Measurements from ENCODE around the gene SLC35G6. TPM values are rescaled to one million over a fixed set of nuclear protein-coding genes. Genes with fewer than 3 reads are reported as not detected.
"Not testable (repeated sequence)": the region's sequence is repeated elsewhere in the genome, so short reads cannot be mapped to it uniquely, and the experiment has no call there.

SLC35G6 gene
- polyA plus RNA-seq (ENCODE audit: insufficient read length) = 0.15 TPM

GRCh38 chr17:7481275-7481674 is at the start of gene SLC35G6:
Gene SLC35G6 (plus strand): TSS chr17:7481446. CDS start chr17:7481517, 71 bp downstream.
- DNase-seq (ENCODE audit: low read depth) = not testable (repeated sequence)

- no peak for DNase-seq (ENCODE audit: low read depth)
Measured at GRCh38 chr17:7432296-7432695, 49.0 kb upstream of the SLC35G6 start.

- DNase-seq (ENCODE audit: low read depth) = no peak
Measured at GRCh38 chr17:7435676-7436555, 45.3 kb upstream of the SLC35G6 start.

GRCh38 chr17:7436556-7437368 is 44.5 kb upstream of the SLC35G6 start:
- no peak for DNase-seq (ENCODE audit: low read depth)

- no peak for DNase-seq (ENCODE audit: low read depth)
Measured at GRCh38 chr17:7437369-7437863, 43.8 kb upstream of the SLC35G6 start.

GRCh38 chr17:7437950-7438614 is 43.2 kb upstream of the SLC35G6 start:
- no peak for DNase-seq (ENCODE audit: low read depth)

- no peak for DNase-seq (ENCODE audit: low read depth)
Measured at GRCh38 chr17:7438656-7439460, 42.4 kb upstream of the SLC35G6 start.

GRCh38 chr17:7439462-7440112 is 41.7 kb upstream of the SLC35G6 start, which contains the start of gene FGF11:
Gene FGF11 (plus strand): TSS chr17:7439512. CDS start chr17:7439621, 109 bp downstream.
- no peak for DNase-seq (ENCODE audit: low read depth)

- DNase-seq (ENCODE audit: low read depth) = no peak
Measured at GRCh38 chr17:7440113-7440833, 41.0 kb upstream of the SLC35G6 start.

- DNase-seq (ENCODE audit: low read depth) = no peak
Measured at GRCh38 chr17:7440834-7441195, 40.4 kb upstream of the SLC35G6 start.

- DNase-seq (ENCODE audit: low read depth) = no peak
Measured at GRCh38 chr17:7441266-7441665, 40.0 kb upstream of the SLC35G6 start.

GRCh38 chr17:7442142-7442541 is 39.1 kb upstream of the SLC35G6 start:
- DNase-seq (ENCODE audit: low read depth) = no peak

GRCh38 chr17:7443499-7444485 is 37.5 kb upstream of the SLC35G6 start:
- no peak for DNase-seq (ENCODE audit: low read depth)

GRCh38 chr17:7444682-7445618 is 36.3 kb upstream of the SLC35G6 start, which contains the start of gene CHRNB1:
Gene CHRNB1 (plus strand): TSS chr17:7445061. CDS start chr17:7445128, 67 bp downstream.
- DNase-seq (ENCODE audit: low read depth) = no peak

- DNase-seq (ENCODE audit: low read depth) = no peak
Measured at GRCh38 chr17:7445619-7445968, 35.7 kb upstream of the SLC35G6 start.

GRCh38 chr17:7448461-7448860 is 32.8 kb upstream of the SLC35G6 start:
- no peak for DNase-seq (ENCODE audit: low read depth)

GRCh38 chr17:7459961-7460545 is 21.2 kb upstream of the SLC35G6 start:
- DNase-seq (ENCODE audit: low read depth) = no peak

All from forelimb muscle (tissue), 1 donor.